Common myeloid progenitor, CD34-positive (primary cell): ENCODE data around the gene EFL1. TPM values are rescaled to one million over a fixed set of nuclear protein-coding genes. Genes with fewer than 3 reads are reported as not detected.
"Not testable (repeated sequence)": the region's sequence is repeated elsewhere in the genome, so short reads cannot be mapped to it uniquely, and the experiment has no call there.

ENCODE experiments used
- CTCF ChIA-PET: fragments of 350-600 bp; sonication (Branson Sonifier 250); formaldehyde crosslinking; loops from one replicate; lab custom pipeline; 2021; ENCODE audit warnings: antibody characterized with exemption; lab: Charles Lee
- POLR2A ChIA-PET: fragments of 350-600 bp; sonication (Branson Sonifier 250); formaldehyde crosslinking; loops from one replicate; lab custom pipeline; 2021; ENCODE audit warnings: antibody characterized with exemption; lab: Charles Lee
- DNase-seq, 3 donors: peaks; one replicate each; pipeline versions ENCODE4 v3.0.0 to v3.0.0-alpha.2; 2013
- H3K27ac ChIP-seq, 2 experiments: 1 replicate in 1 of 2; 2 replicates in 1 of 2; pipeline ENCODE4 v1.7.0; 2013; ENCODE audit warnings: inconsistent platforms in 2 of 2, low read length in 2 of 2, mild to moderate bottlenecking in 2 of 2, low read depth in 1 of 2, moderate library complexity in 1 of 2; ENCODE audit not compliant: severe bottlenecking in 2 of 2, insufficient read depth in 1 of 2, poor library complexity in 1 of 2
- H3K27me3 ChIP-seq, 5 experiments: replicated peaks in 2 of 5; 1 replicate in 3 of 5; 2 replicates in 2 of 5; pipeline versions ENCODE4 v1.6.1 to v1.7.0; 2013; ENCODE audit warnings: low read length in 4 of 5, mild to moderate bottlenecking in 2 of 5, moderate library complexity in 2 of 5, inconsistent platforms in 1 of 5; ENCODE audit not compliant: insufficient read depth in 5 of 5, control insufficient read depth in 4 of 5
- H3K36me3 ChIP-seq, 4 experiments: 1 replicate in 2 of 4; 2 replicates in 2 of 4; pipeline versions ENCODE4 v1.6.1 to v1.7.0; 2013; ENCODE audit warnings: low read length in 3 of 4, control low read depth in 1 of 4, mild to moderate bottlenecking in 1 of 4; ENCODE audit not compliant: control insufficient read depth in 4 of 4, insufficient read depth in 4 of 4
- H3K4me1 ChIP-seq, 4 experiments: 1 replicate in 3 of 4; 2 replicates in 1 of 4; pipeline versions ENCODE4 v1.6.1 to v1.7.1; 2013; ENCODE audit warnings: low read length in 3 of 4, mild to moderate bottlenecking in 3 of 4, control low read depth in 1 of 4, inconsistent platforms in 1 of 4, moderate library complexity in 1 of 4; ENCODE audit not compliant: control insufficient read depth in 4 of 4, insufficient read depth in 4 of 4; ENCODE audit errors: control extremely low read depth in 1 of 4
- H3K4me3 ChIP-seq, 7 experiments: 1 replicate in 4 of 7; 2 replicates in 3 of 7; pipeline versions ENCODE4 v1.5.1 to v1.7.0; 2013; ENCODE audit warnings: mild to moderate bottlenecking in 7 of 7, low read length in 6 of 7, moderate library complexity in 6 of 7, inconsistent platforms in 2 of 7, low read depth in 2 of 7, control low read depth in 1 of 7; ENCODE audit not compliant: insufficient read depth in 4 of 7, control insufficient read depth in 1 of 7; ENCODE audit errors: extremely low read depth in 1 of 7
- H3K9me3 ChIP-seq, 5 experiments: 1 replicate in 4 of 5; 2 replicates in 1 of 5; pipeline versions ENCODE4 v1.6.1 to v1.7.1; 2013; ENCODE audit warnings: low read length in 4 of 5, mild to moderate bottlenecking in 2 of 5, inconsistent platforms in 1 of 5, low read depth in 1 of 5, moderate library complexity in 1 of 5; ENCODE audit not compliant: control insufficient read depth in 4 of 5, insufficient read depth in 2 of 5; ENCODE audit errors: control extremely low read depth in 1 of 5
- WGBS: methylation state at CpG from one replicate; pipeline ENCODE4 v1.1.5; 2013; ENCODE audit not compliant: insufficient coverage; 5-methylcytosine and 5-hydroxymethylcytosine counted together
- polyA plus RNA-seq: library from polyadenylated mRNA; unstranded; fragments of 120-200 nt; gene quantifications from one replicate; pipeline ENCODE4 v1.2.1, GENCODE V29; 2013

EFL1 gene
- polyA plus RNA-seq: 26.4 TPM

DNA sequence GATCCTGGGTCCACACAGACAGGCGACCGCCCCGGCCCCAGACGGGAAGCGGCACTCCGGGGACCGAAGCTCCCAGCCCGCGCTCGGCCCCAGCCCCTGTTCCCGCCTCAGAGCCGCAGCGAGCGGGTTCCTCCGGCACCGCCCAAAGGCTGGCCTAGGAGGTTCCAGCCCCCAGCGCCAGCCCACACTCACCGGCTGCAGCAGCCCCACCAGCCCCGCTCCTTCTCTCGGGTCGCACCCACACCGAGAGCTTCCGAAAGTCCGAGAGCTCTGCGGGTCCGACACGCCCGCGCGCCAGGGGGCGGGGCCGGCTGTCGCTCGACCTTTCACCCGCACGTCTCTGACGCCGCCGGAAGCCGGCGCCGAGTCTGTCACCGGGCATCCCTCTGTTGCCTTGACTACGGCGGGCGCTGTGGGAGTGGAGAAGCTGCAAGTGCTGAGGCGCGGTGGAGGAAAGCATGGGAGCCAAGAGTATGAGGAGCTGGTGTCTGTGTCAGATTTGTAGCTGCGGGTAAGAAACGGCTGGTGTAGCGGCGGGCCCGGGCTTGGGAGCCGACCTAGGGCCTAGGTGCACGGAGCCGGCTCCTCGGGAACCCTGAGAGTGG, at the start of gene EFL1, which contains the start of gene SAXO2:
Gene EFL1 (minus strand): TSS at position 313 of the 605 bp plus-strand sequence. CDS start 956 bp downstream, outside the sequence.
Gene SAXO2 (plus strand): TSS at position 397 of the 605 bp plus-strand sequence. CDS start 62 bp downstream, at position 459.
- POLR2A ChIA-PET: no interaction called here
- no peaks in the 10 kb centered on the region for H3K27me3 ChIP-seq
- H3K9me3 ChIP-seq: no peaks in the 10 kb centered on the region
- H3K27ac ChIP-seq: peak within 1 kb of the TSS in 1 of 2 experiments; percentile 75
- H3K36me3 ChIP-seq: peaks cover 0 to 16% (median 8%) of the 10 kb centered on the region in 4 experiments
- 0% methylated on average over 41 of the region's 57 CpGs for WGBS
- DNase-seq: peak; percentile 81 to 92 (median 86)
- peak within 1 kb of the TSS; percentile 80 to 98 (median 84) for H3K4me3 ChIP-seq
- CTCF ChIA-PET: interaction anchor here (1.5 kb wide), 1 partner anchor 19 kb away, joined by 4 read pairs; no protein-coding TSS in a partner anchor
- H3K4me1 ChIP-seq: peaks cover 9 to 20% (median 13%) of the 10 kb centered on the region in 4 experiments

GRCh38 chr15:82311321-82311720, 48.8 kb upstream of the EFL1 start:
- H3K36me3 ChIP-seq, H3K27ac ChIP-seq, DNase-seq, H3K4me1 ChIP-seq, H3K27me3 ChIP-seq, CTCF ChIA-PET, POLR2A ChIA-PET, H3K4me3 ChIP-seq, H3K9me3 ChIP-seq: not testable (repeated sequence)
- 100% methylated on average over 2 of the region's 5 CpGs for WGBS

- no CpG with 5 or more reads among the region's 2 CpGs for WGBS
- peaks cover 0 to 6% (median 0%) of the 10 kb centered on the region in 4 experiments for H3K4me1 ChIP-seq
- no peaks in the 10 kb centered on the region for H3K36me3 ChIP-seq
- no peak for DNase-seq
- ChIA-PET POLR2A (no interaction called here), CTCF (interaction anchor here (0.6 kb wide), 1 partner anchor 120 kb away, joined by 3 read pairs; no protein-coding TSS in a partner anchor)
- peaks cover 0 to 4% (median 3%) of the 10 kb centered on the region in 5 experiments for H3K9me3 ChIP-seq
- H3K27me3 ChIP-seq: no peaks in the 10 kb centered on the region
- no peak overlapping the region for H3K27ac ChIP-seq
- no peak overlapping the region for H3K4me3 ChIP-seq
Observed at GRCh38 chr15:82309802-82310201, 47.3 kb upstream of the EFL1 start.

GRCh38 chr15:82307714-82308081, 45.2 kb upstream of the EFL1 start:
- Histone ChIP-seq H3K36me3 (no peaks in the 10 kb centered on the region), H3K4me3 (no peak overlapping the region), H3K9me3 (peaks cover 0 to 4% (median 3%) of the 10 kb centered on the region in 5 experiments), H3K27me3 (no peaks in the 10 kb centered on the region), H3K27ac (no peak overlapping the region), H3K4me1 (no peaks in the 10 kb centered on the region)
- CTCF ChIA-PET: no interaction called here
- DNase-seq: no peak
- POLR2A ChIA-PET: no interaction called here
- WGBS: 96% methylated on average over 5 of the region's 8 CpGs

- ChIA-PET POLR2A (no interaction called here), CTCF (no interaction called here)
- no peak overlapping the region for H3K4me3 ChIP-seq
- no peak for DNase-seq
- H3K4me1 ChIP-seq: no peaks in the 10 kb centered on the region
- 92% methylated on average over 15 of the region's 16 CpGs for WGBS
- no peaks in the 10 kb centered on the region for H3K27me3 ChIP-seq
- no peaks in the 10 kb centered on the region for H3K36me3 ChIP-seq
- peaks cover 0 to 4% (median 3%) of the 10 kb centered on the region in 5 experiments for H3K9me3 ChIP-seq
- no peak overlapping the region for H3K27ac ChIP-seq
Observed at GRCh38 chr15:82306791-82307713, 44.5 kb upstream of the EFL1 start.

GRCh38 chr15:82305621-82306048, 43.1 kb upstream of the EFL1 start:
- Histone ChIP-seq H3K4me1 (no peaks in the 10 kb centered on the region), H3K27ac (no peak overlapping the region), H3K9me3 (peaks cover 0 to 4% (median 3%) of the 10 kb centered on the region in 5 experiments), H3K27me3 (no peaks in the 10 kb centered on the region), H3K36me3 (no peaks in the 10 kb centered on the region), H3K4me3 (no peak overlapping the region)
- ChIA-PET CTCF (no interaction called here), POLR2A (no interaction called here)
- WGBS: 100% methylated on average over 6 of the region's 7 CpGs
- DNase-seq: no peak

- CTCF ChIA-PET: no interaction called here
- DNase-seq: no peak
- Histone ChIP-seq H3K4me1 (no peaks in the 10 kb centered on the region), H3K4me3 (no peak overlapping the region), H3K27me3 (no peaks in the 10 kb centered on the region), H3K36me3 (no peaks in the 10 kb centered on the region), H3K9me3 (no peaks in the 10 kb centered on the region), H3K27ac (no peak overlapping the region)
- 100% methylated on average over 1 of the region's 4 CpGs for WGBS
- POLR2A ChIA-PET: no interaction called here
Observed at GRCh38 chr15:82304778-82305090, 42.2 kb upstream of the EFL1 start.
